GM12892 (cell line): ENCODE data around the gene MX1.
"Not testable (repeated sequence)": the region's sequence is repeated elsewhere in the genome, so short reads cannot be mapped to it uniquely, and the experiment has no call there.

Experiments used
- POLR2A ChIP-seq: IDR thresholded peaks from 2 replicates; pipeline ENCODE4 v1.6.1; 2011; ENCODE audit warnings: low read depth, low read length, control low read depth
- POLR2AphosphoS5 ChIP-seq: IDR thresholded peaks from 2 replicates; pipeline ENCODE4 v1.6.1; 2011; ENCODE audit warnings: low read depth, low read length, control low read depth
- TAF1 ChIP-seq: IDR thresholded peaks from 2 replicates; pipeline ENCODE4 v1.6.1; 2011; ENCODE audit warnings: low read depth, mild to moderate bottlenecking, control low read depth, low read length, borderline replicate concordance

- not testable (repeated sequence) for TF ChIP-seq POLR2AphosphoS5, POLR2A, TAF1
Measured at GRCh38 chr21:41420998-41421397, 5.0 kb upstream of the MX1 start.
